BE2C (cell line): ENCODE results near the gene HOXC9.

Experiments
- DNase-seq: peaks from one replicate; pipeline ENCODE4 v3.0.0-alpha.2; 2020
- H3K27me3 ChIP-seq: fragments of 250-450 bp; sonication (Bioruptor Pico); 2 replicates; pipeline ENCODE4 v1.5.1; 2020; ENCODE audit warnings: mild to moderate bottlenecking
- H3K36me3 ChIP-seq: fragments of 250-450 bp; sonication (Bioruptor Pico); 2 replicates; pipeline ENCODE4 v1.5.1; 2020; ENCODE audit warnings: mild to moderate bottlenecking
- H3K4me1 ChIP-seq: fragments of 250-450 bp; sonication (Bioruptor Pico); 2 replicates; pipeline ENCODE4 v1.5.1; 2020
- H3K4me3 ChIP-seq: 2 replicates; pipeline ENCODE4 v1.5.1; 2011; ENCODE audit warnings: low read depth, low read length
- H3K9me3 ChIP-seq: fragments of 250-450 bp; sonication (Bioruptor Pico); 2 replicates; pipeline ENCODE4 v1.5.1; 2020
- TF ChIP-seq, protein P1 (sequence below): IDR thresholded peaks from 2 replicates; pipeline ENCODE4 v1.5.1; 2012; ENCODE audit warnings: mild to moderate bottlenecking, low read depth, low read length

The HOXC9 gene

GRCh38 chr12:53956251-53956887 is 43.6 kb upstream of the HOXC9 start:
- Histone ChIP-seq H3K4me3 (no peak overlapping the region), H3K4me1 (no peaks in the 10 kb centered on the region; the same call in 1 of the 2 replicates), H3K9me3 (no peaks in the 10 kb centered on the region), H3K27me3 (peaks cover 100% of the 10 kb centered on the region), H3K36me3 (no peaks in the 10 kb centered on the region)
- TF ChIP-seq, protein P1, sequence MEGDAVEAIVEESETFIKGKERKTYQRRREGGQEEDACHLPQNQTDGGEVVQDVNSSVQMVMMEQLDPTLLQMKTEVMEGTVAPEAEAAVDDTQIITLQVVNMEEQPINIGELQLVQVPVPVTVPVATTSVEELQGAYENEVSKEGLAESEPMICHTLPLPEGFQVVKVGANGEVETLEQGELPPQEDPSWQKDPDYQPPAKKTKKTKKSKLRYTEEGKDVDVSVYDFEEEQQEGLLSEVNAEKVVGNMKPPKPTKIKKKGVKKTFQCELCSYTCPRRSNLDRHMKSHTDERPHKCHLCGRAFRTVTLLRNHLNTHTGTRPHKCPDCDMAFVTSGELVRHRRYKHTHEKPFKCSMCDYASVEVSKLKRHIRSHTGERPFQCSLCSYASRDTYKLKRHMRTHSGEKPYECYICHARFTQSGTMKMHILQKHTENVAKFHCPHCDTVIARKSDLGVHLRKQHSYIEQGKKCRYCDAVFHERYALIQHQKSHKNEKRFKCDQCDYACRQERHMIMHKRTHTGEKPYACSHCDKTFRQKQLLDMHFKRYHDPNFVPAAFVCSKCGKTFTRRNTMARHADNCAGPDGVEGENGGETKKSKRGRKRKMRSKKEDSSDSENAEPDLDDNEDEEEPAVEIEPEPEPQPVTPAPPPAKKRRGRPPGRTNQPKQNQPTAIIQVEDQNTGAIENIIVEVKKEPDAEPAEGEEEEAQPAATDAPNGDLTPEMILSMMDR = no peak
- DNase-seq = no peak

GRCh38 chr12:53956914-53957536 is 42.9 kb upstream of the HOXC9 start:
- Histone ChIP-seq H3K4me3 (no peak overlapping the region), H3K36me3 (no peaks in the 10 kb centered on the region), H3K9me3 (no peaks in the 10 kb centered on the region), H3K27me3 (peaks cover 100% of the 10 kb centered on the region), H3K4me1 (no peaks in the 10 kb centered on the region)
- TF ChIP-seq, protein P1 = no peak
- no peak for DNase-seq

- DNase-seq = no peak
- TF ChIP-seq, protein P1 = no peak
- Histone ChIP-seq H3K4me3 (no peak overlapping the region), H3K36me3 (no peaks in the 10 kb centered on the region), H3K9me3 (no peaks in the 10 kb centered on the region), H3K4me1 (no peaks in the 10 kb centered on the region), H3K27me3 (peaks cover 98% of the 10 kb centered on the region)
Observed at GRCh38 chr12:53958128-53958527, 41.8 kb upstream of the HOXC9 start.

DNA sequence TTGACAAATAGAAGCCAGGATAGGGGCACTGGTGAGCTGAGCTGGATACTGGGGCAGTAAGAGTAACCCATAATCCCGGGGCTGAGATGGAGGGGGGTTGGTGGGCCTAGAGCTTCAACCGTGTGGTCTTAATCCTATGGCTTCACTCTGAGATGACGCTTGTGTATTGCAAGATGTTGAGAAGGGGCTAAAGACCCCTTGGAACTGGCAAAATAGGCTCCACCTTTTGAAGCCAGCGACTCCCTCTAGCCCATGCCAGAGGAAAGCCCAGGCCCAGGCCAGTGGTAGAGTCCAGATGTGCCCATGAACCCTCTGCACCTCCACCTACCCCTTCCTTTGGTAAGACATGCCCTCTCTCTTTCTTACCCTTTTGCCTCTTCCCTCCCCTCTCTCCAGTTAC is 40.6 kb upstream of the HOXC9 start:
- no peak overlapping the region for H3K4me3 ChIP-seq
- TF ChIP-seq, protein P1 = no peak
- no peaks in the 10 kb centered on the region for H3K36me3 ChIP-seq
- peaks cover 1% of the 10 kb centered on the region for H3K4me1 ChIP-seq
- H3K9me3 ChIP-seq = no peaks in the 10 kb centered on the region
- DNase-seq = no peak
- peaks cover 96% of the 10 kb centered on the region for H3K27me3 ChIP-seq

DNA sequence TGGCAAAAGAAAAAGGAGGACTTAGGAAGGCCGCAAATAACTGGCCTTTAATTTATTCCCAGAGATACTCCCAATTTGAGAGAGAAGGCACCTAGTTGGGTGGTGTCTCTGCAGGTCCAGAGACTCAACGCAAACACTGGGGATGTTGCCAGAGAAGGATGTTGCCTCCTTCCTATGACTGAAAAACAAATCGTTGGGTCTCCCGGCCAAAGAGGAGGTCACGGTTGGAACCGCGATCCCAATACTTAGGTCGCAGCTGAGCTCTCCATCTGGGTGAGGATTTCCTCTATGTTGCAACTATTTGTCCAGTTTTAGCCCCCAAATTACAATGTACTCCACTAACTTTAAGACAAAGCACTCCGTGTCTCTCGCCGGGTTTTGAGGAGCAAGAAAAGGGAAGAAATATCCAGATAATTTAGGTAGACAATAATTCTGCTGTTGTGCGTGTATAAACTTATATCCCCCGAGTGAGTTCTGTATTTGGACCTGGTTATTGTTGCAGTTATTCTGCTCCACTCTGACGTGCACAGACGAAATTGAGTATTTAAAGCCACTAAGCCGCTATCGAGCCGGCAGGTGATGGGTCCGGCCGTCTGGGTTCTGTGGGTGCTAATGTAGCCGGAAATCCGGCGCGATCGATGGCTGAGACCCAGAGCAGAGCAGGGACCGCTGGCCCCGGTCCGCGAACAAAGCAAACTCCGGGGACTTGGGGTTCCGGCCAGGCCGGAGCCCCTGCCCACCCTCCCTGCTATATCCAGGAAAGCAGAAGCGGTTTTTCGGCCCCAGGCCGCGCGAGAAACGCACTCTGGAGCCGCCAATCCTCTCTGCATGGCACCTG is 39.6 kb upstream of the HOXC9 start:
- DNase-seq = no peak
- H3K36me3 ChIP-seq = no peaks in the 10 kb centered on the region
- TF ChIP-seq, protein P1 = no peak
- H3K4me1 ChIP-seq = peaks cover 9% of the 10 kb centered on the region
- H3K9me3 ChIP-seq = no peaks in the 10 kb centered on the region
- peaks cover 92% of the 10 kb centered on the region for H3K27me3 ChIP-seq
- no peak overlapping the region for H3K4me3 ChIP-seq
